Natural killer cell (primary cell): ENCODE measurements around the gene POLR1D. TPM values are rescaled to one million over a fixed set of nuclear protein-coding genes. Genes with fewer than 3 reads are reported as not detected.

Experiments
- ATAC-seq, 3 donors: fragments of 150-1000 bp in 2 of 3; fragments of 200-7000 bp in 1 of 3; cut with Tn5 transposase; 1 replicate in 1 of 3; 2 replicates in 2 of 3; pipeline ENCODE4 v1.10.0; 2021; ENCODE audit warnings: mild to moderate bottlenecking in 2 of 3, moderate library complexity in 2 of 3
- DNase-seq, 2 donors: peaks; one replicate each; pipeline versions ENCODE4 v3.0.0 to v3.0.0-alpha.2; 2013 to 2021; ENCODE audit warnings: mixed read lengths in 1 of 2
- H3K27ac ChIP-seq: one replicate; pipeline ENCODE4 v1.5.1; 2013; ENCODE audit warnings: mild to moderate bottlenecking, low read length
- H3K27me3 ChIP-seq: one replicate; pipeline ENCODE4 v1.6.1; 2013; ENCODE audit warnings: low read length; ENCODE audit not compliant: control insufficient read depth, insufficient read depth
- H3K36me3 ChIP-seq: one replicate; pipeline ENCODE4 v1.6.1; 2013; ENCODE audit warnings: low read length; ENCODE audit not compliant: control insufficient read depth, insufficient read depth
- H3K4me1 ChIP-seq: one replicate; pipeline ENCODE4 v1.6.1; 2013; ENCODE audit warnings: low read length; ENCODE audit not compliant: control insufficient read depth, insufficient read depth
- H3K4me3 ChIP-seq: one replicate; pipeline ENCODE4 v1.5.1; 2013; ENCODE audit warnings: low read length
- H3K9me3 ChIP-seq: one replicate; pipeline ENCODE4 v1.6.1; 2013; ENCODE audit warnings: low read length; ENCODE audit not compliant: control insufficient read depth, insufficient read depth
- H3K27ac Mint-ChIP-seq, 2 donors: one replicate each; pipeline ENCODE4 v1.8.0; 2022; ENCODE audit warnings: mild to moderate bottlenecking in 2 of 2, mixed read lengths in 2 of 2, moderate library complexity in 1 of 2
- H3K27me3 Mint-ChIP-seq, 2 donors: one replicate each; pipeline ENCODE4 v1.8.0; 2022; ENCODE audit warnings: low read depth in 2 of 2, mixed read lengths in 2 of 2
- H3K36me3 Mint-ChIP-seq: one replicate; pipeline ENCODE4 v1.8.0; 2022; ENCODE audit warnings: mixed read lengths
- H3K4me1 Mint-ChIP-seq, 2 donors: one replicate each; pipeline ENCODE4 v1.8.0; 2022; ENCODE audit warnings: mixed read lengths in 2 of 2
- H3K4me3 Mint-ChIP-seq: one replicate; pipeline ENCODE4 v1.8.0; 2022; ENCODE audit warnings: mild to moderate bottlenecking, moderate library complexity, mixed read lengths
- H3K9me3 Mint-ChIP-seq, 2 donors: one replicate each; pipeline ENCODE4 v1.8.0; 2022; ENCODE audit warnings: mixed read lengths in 2 of 2
- WGBS: methylation state at CpG from one replicate; pipeline ENCODE4 v1.1.7; 2013; ENCODE audit warnings: missing lambda C conversion rate; ENCODE audit not compliant: insufficient coverage; 5-methylcytosine and 5-hydroxymethylcytosine counted together
- intact Hi-C: fragments of 100-400 bp; cut with micrococcal nuclease; formaldehyde crosslinking; loops from one replicate; pipeline ENCODE4 v1.14.2; 2022
- total RNA-seq, 4 donors: library from RNA; stranded (reverse); fragments of 120-200 nt in 1 of 4; gene quantifications; one replicate each; pipeline versions ENCODE4 v1.2.3 to v1.2.4, GENCODE V29; 2013 to 2022
- TF ChIP-seq, protein P1 (sequence below): fragments of 200-600 bp; IDR thresholded peaks from one replicate; pipeline ENCODE4 v1.8.0; 2022; ENCODE audit warnings: antibody characterized with exemption

POLR1D gene
- total RNA-seq, 3 donors from 2014 or later (not counting 1 experiment from before 2014, with no cell fraction given), result 109 to 132 (median 116) TPM

DNA sequence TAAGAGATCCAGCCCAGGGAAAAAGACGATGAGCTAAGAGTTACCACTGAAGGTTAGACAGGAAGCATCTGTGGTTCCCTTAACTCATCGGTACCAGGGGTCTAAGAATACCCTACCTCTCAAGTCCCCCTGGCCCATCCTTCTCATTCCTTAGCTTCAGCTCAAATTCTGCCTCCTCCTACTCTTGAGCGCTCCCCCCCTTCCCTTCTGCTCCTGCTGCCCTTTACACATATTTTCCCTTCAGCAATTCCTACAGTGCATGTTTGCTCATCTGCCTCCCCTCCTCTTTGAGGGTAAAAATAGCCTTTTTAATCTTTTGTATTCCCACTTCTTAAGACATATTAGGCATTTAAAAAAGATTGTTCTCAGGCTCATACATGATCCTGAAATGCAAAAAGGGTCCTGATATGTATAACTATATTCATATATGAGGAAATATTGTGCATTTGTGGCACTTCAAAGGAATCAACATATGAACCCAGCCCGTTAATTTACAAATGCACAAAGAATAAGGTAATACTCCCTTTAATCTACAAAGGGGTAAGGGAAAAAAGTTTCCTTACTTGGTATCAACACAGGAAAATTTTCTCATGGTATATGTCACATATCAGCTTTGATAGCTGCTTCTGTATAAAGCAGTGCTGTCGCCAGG, 34.5 kb upstream of the POLR1D start:
- WGBS, result 48% methylated on average over 4 of the region's 5 CpGs
- Mint-ChIP-seq H3K27me3 (no peaks in the 10 kb centered on the region), H3K36me3 (no peaks in the 10 kb centered on the region), H3K4me3 (no peak overlapping the region), H3K4me1 (peaks cover 18 to 28% of the 10 kb centered on the region in 2 donors), H3K27ac (peak overlapping the region in 1 of 2 donors; percentile 52), H3K9me3 (no peaks in the 10 kb centered on the region)
- Histone ChIP-seq H3K9me3 (no peaks in the 10 kb centered on the region), H3K27me3 (no peaks in the 10 kb centered on the region), H3K36me3 (no peaks in the 10 kb centered on the region), H3K27ac (no peak overlapping the region), H3K4me3 (no peak overlapping the region), H3K4me1 (peaks cover 4% of the 10 kb centered on the region)
- TF ChIP-seq, protein P1, sequence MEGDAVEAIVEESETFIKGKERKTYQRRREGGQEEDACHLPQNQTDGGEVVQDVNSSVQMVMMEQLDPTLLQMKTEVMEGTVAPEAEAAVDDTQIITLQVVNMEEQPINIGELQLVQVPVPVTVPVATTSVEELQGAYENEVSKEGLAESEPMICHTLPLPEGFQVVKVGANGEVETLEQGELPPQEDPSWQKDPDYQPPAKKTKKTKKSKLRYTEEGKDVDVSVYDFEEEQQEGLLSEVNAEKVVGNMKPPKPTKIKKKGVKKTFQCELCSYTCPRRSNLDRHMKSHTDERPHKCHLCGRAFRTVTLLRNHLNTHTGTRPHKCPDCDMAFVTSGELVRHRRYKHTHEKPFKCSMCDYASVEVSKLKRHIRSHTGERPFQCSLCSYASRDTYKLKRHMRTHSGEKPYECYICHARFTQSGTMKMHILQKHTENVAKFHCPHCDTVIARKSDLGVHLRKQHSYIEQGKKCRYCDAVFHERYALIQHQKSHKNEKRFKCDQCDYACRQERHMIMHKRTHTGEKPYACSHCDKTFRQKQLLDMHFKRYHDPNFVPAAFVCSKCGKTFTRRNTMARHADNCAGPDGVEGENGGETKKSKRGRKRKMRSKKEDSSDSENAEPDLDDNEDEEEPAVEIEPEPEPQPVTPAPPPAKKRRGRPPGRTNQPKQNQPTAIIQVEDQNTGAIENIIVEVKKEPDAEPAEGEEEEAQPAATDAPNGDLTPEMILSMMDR, result no peak
- DNase-seq (no peak), ATAC-seq (no peak)
- intact Hi-C loops, result no loop called here

DNA sequence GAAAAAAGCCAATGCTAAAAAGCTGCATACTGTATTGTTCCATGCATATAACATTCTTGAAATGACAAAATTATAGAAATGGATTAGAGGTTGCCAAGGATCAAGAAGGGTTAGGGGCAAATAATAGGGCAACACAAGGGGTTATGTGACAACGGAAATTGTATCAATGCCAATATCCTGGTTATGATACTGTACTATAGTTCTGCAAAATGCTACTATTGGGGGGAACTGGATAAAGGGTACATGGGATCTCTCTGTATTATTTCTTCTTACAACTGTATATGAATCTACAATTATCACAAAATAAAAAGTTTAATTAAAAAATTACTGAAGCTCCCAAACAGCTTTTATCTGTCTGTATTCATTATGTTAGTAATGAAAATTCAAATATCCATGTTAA, 33.3 kb upstream of the POLR1D start:
- Histone ChIP-seq H3K4me3 (no peak overlapping the region), H3K9me3 (no peaks in the 10 kb centered on the region), H3K27me3 (no peaks in the 10 kb centered on the region), H3K36me3 (no peaks in the 10 kb centered on the region), H3K4me1 (peaks cover 5% of the 10 kb centered on the region), H3K27ac (no peak overlapping the region)
- DNase-seq, result no peak
- no peak overlapping the region for H3K4me3 Mint-ChIP-seq
- ATAC-seq, result no peak
- intact Hi-C loops, result no loop called here
- H3K27me3 Mint-ChIP-seq, result no peaks in the 10 kb centered on the region
- WGBS, result 92% methylated on average over 1 of the region's 1 CpG
- no peak overlapping the region for H3K27ac Mint-ChIP-seq
- TF ChIP-seq, protein P1, result no peak
- peaks cover 16 to 25% of the 10 kb centered on the region in 2 donors for H3K4me1 Mint-ChIP-seq
- no peaks in the 10 kb centered on the region for H3K36me3 Mint-ChIP-seq
- no peaks in the 10 kb centered on the region for H3K9me3 Mint-ChIP-seq

DNA sequence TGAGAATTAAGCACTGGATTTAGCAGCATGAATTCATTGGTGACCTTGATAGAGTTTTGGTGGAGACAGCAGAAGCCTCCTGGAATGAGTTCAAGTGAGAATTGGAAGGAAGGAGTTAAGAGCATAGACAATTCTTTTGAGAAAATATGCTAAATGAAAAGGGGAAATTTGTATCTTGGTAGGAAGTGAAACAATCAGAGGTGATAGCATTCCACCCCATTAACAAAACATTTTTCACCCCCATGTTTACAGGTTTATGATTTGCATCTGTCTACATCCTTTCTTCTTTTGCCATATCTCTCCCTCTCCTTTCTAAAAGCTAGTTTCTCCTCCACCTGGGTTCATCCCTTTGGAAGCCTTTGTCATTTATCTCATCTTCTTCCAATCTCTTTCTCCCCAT, 28.8 kb upstream of the POLR1D start:
- Histone ChIP-seq H3K27ac (no peak overlapping the region), H3K27me3 (no peaks in the 10 kb centered on the region), H3K4me1 (peaks cover 7% of the 10 kb centered on the region), H3K9me3 (no peaks in the 10 kb centered on the region), H3K36me3 (no peaks in the 10 kb centered on the region), H3K4me3 (no peak overlapping the region)
- Mint-ChIP-seq H3K36me3 (no peaks in the 10 kb centered on the region), H3K9me3 (no peaks in the 10 kb centered on the region), H3K4me3 (no peak overlapping the region), H3K27me3 (no peaks in the 10 kb centered on the region), H3K4me1 (peaks cover 0 to 5% of the 10 kb centered on the region in 2 donors), H3K27ac (no peak overlapping the region)
- TF ChIP-seq, protein P1, result no peak
- ATAC-seq, result no peak
- intact Hi-C loops, result no loop called here
- no peak for DNase-seq

DNA sequence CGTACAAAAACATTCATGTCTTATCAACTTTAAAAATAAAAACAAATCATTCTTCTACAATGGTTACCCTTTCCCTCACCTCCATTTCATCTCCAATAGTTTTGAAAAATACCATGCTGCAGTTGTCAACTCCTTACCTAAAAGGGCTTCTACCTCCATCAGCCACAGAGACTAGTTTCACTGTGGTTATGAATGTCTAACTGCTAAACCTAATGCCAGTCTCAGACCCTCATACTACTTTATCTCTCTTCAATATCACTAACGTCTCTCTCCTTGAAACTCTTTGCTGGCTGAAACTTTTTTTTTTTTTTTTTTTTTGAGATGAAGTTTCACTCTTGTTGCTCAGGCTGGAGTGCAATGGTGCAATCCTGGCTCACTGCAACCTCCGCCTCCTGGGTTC, 28.4 kb upstream of the POLR1D start:
- intact Hi-C loops, result no loop called here
- ATAC-seq (no peak), DNase-seq (no peak)
- Mint-ChIP-seq H3K4me1 (peaks cover 0 to 2% of the 10 kb centered on the region in 2 donors), H3K27ac (no peak overlapping the region), H3K4me3 (no peak overlapping the region), H3K27me3 (no peaks in the 10 kb centered on the region), H3K36me3 (no peaks in the 10 kb centered on the region), H3K9me3 (no peaks in the 10 kb centered on the region)
- H3K4me1 ChIP-seq, result peaks cover 7% of the 10 kb centered on the region
- no peaks in the 10 kb centered on the region for H3K27me3 ChIP-seq
- no peak overlapping the region for H3K27ac ChIP-seq
- H3K36me3 ChIP-seq, result no peaks in the 10 kb centered on the region
- H3K4me3 ChIP-seq, result no peak overlapping the region
- H3K9me3 ChIP-seq, result no peaks in the 10 kb centered on the region
- 92% methylated on average over 2 of the region's 3 CpGs for WGBS
- TF ChIP-seq, protein P1, result no peak
